GM19468 (cell line): ENCODE data around the gene ARMC2.
"Not testable (repeated sequence)": the region's sequence is repeated elsewhere in the genome, so short reads cannot be mapped to it uniquely, and the experiment has no call there.

Experiments
- ATAC-seq: cut with Tn5 transposase; IDR thresholded peaks from one replicate; pipeline ENCODE4 v1.9.1; 2021; ENCODE audit warnings: mild to moderate bottlenecking, moderate library complexity, moderate number of reproducible peaks; ENCODE audit not compliant: unreplicated experiment; ENCODE audit errors: extremely low read depth

The ARMC2 gene

GRCh38 chr6:108903796-108904195 lies 55.6 kb downstream of the ARMC2 start:
- ATAC-seq: no peak

DNA sequence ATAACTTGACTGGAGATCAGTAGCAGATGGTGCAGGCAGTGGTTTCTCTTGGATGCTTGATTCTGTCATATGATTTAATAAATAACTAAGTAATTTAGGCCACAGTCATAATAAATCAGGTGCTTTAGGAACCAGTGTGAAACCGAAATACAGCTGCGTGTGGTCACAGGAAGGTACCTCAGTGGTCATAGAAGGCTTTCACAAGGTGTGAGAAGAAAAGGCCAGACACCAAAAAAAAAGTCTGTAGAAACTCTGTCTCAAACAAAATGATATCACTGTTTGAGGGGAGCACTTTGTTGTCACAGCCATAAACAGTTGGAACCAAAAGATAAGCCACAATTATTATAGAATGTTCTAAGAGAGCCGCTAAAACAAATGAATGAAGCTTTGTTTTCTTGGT lies 56.5 kb downstream of the ARMC2 start:
- ATAC-seq: peak; percentile 99

DNA sequence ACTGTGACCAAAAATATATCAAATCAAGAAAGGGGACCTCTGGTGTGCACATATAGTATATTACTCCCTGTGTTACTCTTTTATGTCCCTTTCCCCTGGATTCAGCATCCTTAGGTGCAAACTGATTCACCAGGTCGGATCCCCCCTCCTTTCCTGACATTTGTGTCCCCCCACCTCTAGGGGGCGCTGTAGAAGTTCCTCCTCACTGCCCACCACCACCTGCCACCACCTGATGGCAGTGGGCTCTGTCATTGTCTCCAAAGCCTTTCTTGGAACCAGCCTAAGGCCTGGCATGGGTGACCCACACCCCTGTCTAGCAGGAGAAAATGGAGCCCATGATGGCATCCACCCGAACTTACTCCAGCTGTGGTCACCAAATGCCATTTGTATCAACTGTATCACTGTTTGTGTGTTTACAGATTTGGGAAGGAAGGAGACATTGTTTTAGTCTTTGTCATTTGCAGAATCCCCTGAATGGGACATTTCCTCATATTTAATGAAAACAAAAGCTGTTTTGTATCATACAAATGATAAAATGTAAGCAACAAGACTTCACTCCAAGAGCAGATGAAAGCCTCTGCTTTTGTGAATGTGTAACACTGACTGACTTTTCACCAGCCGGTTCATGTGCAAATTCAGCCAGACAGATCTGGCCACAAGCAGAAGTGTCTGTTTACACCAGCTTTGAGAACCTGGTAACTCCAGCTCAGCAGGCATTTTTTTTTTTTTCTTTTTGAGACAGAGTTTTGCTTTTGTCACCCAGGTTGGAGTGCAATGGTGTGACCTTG lies 66.2 kb downstream of the ARMC2 start:
- no peak for ATAC-seq

- no peak for ATAC-seq
Observed at GRCh38 chr6:108915258-108915657, 67.0 kb downstream of the ARMC2 start.

DNA sequence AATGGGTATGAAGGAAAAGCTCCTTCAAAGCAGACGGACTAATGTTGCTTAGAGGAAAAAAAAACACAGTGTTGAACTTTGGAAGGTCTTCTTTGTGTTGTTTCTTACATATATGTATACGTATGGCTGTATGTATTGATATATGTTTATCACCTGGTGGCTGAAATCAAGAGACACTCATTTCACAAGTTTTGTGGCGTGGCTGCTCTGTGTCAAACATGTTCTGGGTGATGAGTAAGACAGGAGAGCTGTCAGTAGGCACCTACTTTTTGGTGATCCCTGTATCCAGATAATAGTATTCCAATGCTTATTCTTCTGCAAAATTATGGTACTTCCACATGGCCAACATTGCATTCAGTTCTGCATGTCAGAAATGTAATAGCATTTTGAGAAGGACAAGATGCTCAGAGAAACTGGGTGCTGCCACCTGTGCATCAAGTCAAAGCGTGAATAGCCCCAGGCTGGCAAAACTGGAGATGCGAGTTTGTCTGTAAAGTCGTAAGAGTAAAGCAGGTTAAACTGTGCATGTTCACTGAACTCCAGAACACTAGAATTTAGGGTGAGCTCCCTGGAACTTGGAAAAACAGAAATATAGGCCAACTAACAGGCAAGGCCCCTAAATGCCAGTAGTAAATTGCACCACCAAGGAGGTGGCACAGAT lies 67.9 kb downstream of the ARMC2 start:
- ATAC-seq: no peak

DNA sequence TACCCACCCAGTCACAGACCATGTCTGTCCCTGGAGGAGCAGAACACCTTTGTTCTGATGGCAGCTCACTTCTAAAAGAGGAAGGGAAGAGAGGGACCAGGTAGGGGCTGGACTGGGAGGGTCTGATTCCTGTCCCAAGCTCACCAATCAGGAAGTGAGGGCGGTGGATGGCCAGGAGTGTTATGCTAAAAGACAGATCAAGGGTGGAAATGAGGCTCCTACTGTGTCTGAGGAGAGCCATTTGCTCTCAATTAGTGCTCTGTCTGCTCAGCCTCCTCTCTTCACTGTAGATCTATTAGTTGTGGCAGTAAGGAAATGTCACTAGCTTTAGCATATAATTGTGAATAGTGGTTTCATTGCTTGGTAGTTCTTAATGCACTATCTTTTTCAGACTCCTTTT lies 72.5 kb downstream of the ARMC2 start:
- ATAC-seq: no peak

DNA sequence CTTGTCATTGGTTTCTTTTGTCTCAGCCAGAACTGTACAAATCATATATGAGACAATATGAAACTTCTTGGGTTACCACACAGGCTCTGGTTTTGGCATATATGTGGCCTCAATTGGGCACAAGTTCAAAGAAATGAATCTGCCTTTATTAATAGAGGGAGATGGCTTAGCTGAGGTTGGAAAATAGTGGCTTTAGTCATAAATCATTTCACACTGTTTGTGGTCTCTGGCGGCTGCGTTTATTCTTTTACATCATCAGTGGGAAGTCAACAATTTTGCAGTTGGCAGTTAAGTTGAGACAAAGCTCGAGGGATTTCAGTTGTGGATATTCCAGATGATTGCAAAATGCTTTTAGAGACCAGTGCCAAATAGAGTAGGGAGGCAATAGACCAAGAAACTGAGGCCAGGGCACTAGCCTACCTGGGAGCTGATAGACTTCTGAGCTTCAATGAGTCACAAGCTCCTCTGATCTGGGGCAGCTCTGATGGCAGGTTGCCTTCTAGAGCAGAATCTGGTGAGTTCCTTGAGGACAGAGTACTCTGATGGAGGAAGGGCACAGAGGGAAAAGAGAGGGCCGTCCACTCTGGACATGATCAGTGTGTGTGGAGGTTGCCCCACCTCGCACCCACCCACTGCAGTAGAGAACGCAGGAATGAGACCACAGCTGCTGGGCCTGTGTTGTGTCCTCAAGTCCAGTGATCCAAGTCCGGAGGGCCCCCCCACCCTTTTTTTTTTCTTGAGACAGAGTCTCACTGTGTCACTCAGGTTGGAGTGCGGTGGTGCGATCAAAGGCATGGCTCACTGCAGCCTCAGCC lies 73.5 kb downstream of the ARMC2 start:
- ATAC-seq: no peak

DNA sequence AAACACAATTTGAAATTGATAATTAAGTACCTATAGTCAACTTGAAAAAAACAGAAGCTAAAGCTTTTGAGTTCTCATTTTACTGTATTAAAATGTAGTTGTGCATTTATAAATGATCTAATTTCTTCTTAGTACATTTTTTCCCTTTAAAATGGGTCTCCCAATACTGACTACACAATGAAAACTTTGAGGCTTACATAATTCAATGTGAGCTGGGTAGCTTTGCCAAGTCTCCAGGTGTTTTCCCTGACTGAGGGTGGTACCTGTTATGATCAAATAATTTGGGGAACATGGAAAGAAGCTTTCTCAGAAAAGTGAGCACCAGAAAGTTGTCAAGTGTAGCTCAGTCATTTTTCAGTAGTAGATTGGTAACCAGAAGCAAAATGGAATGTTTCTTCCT lies 74.3 kb downstream of the ARMC2 start:
- ATAC-seq: no peak

GRCh38 chr6:108927927-108928326 lies 79.7 kb downstream of the ARMC2 start:
- no peak for ATAC-seq

DNA sequence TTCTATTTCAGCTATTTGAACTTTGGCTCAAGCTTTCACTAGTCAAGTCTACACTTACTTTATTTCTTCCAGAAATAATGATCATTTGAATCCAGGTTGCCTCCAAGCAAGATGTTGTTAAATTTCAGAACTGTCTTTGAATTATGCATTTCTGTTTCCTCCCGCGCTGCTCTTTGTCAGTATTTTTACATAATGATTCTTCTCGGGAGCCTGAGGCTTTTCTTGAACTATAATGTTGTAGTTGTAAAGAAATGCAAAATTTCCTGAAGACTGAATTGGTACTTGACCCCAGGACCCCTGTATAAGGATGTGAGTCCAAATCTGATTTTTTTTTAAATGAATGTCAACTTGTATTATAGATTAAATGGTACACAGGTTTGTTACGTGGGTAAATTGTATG lies 80.4 kb downstream of the ARMC2 start:
- no peak for ATAC-seq

- ATAC-seq: not testable (repeated sequence)
Observed at GRCh38 chr6:108931090-108931489, 82.9 kb downstream of the ARMC2 start.

DNA sequence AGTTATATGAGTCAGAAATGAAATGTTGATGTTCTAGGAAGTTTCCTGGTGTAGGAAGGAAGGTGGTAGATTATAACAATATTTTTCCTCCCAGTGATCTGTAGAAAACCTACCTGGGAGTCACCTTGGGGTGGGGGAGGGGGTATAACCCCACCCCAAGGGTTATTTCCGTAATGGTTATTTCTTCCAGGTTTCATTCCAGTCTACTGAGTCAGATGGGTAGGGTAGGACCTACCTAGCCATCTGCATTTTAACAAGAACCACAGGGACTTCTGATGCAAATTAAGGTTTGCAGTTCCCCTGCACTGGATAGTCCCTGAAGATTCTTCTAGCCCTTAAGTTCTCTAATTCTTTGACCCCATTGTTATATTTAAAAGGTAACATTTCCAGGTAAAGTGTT lies 88.9 kb downstream of the ARMC2 start:
- no peak for ATAC-seq

GRCh38 chr6:108940741-108941140 lies 92.5 kb downstream of the ARMC2 start:
- no peak for ATAC-seq

GRCh38 chr6:108941281-108941680 lies 93.1 kb downstream of the ARMC2 start:
- no peak for ATAC-seq

GRCh38 chr6:108941859-108942258 lies 93.6 kb downstream of the ARMC2 start:
- ATAC-seq: no peak

DNA sequence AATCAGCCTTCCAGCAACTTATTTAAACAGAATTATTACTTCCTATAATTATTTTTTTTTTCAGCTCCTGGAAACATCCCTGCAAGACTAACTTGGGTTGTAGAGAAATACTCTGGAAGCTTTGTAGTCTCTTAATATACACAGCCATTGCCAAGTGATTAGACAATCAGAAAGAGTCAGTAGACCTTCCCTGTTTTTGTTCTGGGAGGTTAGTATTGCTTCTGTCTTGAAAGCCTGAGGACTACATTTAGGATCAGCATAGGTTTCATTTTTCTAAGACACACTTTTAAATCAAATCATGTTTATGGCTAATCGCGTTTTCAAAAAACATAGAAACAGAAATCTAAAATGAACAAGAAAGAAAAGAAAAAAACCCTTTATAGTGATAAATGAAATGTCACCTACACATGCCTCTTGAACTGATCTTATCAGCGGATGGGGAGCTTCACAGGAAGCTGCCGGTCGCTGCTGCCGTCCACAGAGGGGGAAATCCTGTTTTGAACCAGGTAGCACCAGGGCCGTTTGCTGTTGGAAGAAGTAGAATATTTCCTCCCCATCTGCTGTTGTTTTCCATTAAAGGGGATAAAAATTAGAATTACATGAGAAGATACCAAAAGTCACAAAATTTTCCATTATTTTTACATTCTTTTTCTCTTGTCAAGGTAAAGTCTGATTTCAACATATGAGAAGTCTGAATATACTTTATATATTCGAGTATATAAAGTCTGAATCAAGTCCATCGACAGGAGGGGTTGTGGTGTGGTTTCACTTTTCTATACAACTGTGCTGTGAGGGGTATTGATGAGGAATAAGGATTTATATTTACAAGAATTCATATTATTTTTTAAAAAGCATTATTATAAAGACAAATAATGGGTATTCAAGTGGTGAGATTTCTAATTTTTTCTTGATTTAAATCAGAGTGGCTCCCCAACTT lies 94.6 kb downstream of the ARMC2 start:
- ATAC-seq: no peak

GRCh38 chr6:108944071-108944470 lies 95.8 kb downstream of the ARMC2 start:
- ATAC-seq: no peak

GRCh38 chr6:108944707-108945680 lies 96.8 kb downstream of the ARMC2 start:
- ATAC-seq: no peak

DNA sequence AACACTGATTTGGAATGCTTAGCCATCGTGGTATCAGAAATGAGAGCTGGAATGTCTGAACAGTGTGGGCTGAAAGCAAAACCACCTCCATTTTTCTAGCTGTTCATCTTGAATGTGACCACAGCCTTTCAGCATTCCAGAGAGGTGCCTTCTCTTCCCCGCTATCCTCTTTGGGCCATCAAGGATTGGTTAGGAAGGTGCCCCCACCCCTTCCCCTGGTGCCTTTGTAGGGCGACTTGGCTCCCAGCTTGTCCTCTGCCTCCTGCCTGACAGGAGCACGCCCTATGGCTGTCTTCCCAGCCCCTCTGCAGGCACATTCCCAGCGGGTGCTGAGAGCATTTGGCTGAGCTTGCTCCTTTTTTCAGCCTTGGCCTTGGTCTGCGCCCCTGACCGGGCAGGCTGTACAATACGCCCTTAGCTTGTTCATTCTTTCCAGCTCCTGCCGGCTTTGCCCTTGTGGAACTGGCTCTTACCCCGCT lies 97.5 kb downstream of the ARMC2 start:
- ATAC-seq: no peak
